HG02610 (cell line): ENCODE data around the gene CDC14C.
"Not testable (repeated sequence)": the region's sequence is repeated elsewhere in the genome, so short reads cannot be mapped to it uniquely, and the experiment has no call there.

ENCODE experiments used
- ATAC-seq: cut with Tn5 transposase; IDR thresholded peaks from one replicate; pipeline ENCODE4 v1.9.1; 2021; ENCODE audit warnings: mild to moderate bottlenecking, moderate library complexity; ENCODE audit not compliant: unreplicated experiment

CDC14C gene

DNA sequence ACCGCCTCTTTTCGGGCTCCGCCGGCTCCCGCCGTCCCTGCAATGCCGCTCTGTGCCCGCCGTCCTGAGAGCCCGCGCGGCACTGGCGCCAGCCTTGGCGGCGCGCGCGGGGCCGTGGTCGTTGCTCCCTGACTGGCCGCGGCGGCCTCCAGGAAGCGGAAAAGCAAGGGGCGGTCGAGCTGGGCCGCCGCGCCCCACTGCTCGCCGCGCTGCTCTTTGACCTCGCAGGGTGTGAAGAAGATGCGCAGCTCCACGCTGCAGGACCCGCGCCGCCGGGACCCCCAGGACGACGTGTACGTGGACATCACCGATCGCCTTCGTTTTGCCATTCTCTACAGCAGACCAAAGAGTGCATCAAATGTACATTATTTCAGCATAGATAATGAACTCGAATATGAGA is at the start of gene CDC14C:
Gene CDC14C, plus strand, starts transcription at position 115 of the 400 bp plus-strand sequence. Its CDS starts 126 bp downstream, at position 241.
- no peak for ATAC-seq

DNA sequence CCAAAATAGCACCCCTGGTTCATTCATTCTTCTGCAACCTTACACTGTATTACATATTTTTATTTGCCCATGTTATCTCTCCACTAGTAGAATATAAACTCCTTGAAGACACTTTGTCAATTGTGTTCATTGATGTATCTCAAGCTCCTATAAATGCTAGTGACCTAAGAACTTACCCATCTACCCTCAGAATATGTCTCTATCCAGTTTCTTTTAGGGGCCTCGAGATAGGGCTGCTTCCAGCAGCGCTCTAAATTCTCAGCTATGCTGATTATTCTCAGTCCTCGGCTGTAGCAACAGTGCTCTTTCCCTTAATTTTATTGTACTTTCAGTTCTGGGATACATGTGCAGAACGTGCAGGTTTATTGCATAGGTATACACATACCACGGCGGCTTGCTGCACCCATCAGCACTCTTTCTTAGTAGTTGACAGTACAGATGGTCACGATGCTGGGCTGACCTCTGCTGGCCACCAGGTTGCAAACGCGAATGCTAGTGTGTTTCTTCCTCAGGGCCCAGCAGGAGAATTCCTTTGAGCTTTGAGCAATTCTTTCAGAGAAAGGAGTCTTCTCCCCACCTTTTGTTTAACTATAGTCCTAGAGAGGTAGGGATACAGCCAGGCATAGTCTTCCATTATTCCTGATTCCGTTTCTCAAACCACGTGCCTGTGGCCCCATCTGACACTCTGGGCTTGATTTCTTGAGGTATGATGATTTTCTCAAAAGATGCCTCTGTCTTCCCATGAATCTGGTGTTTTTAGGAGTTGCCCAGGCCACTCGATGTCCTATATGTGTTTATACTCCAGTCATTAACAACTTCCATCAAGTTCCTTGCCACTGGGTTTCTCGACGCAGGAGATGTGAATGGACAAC is 49.1 kb upstream of the CDC14C start:
- no peak for ATAC-seq

DNA sequence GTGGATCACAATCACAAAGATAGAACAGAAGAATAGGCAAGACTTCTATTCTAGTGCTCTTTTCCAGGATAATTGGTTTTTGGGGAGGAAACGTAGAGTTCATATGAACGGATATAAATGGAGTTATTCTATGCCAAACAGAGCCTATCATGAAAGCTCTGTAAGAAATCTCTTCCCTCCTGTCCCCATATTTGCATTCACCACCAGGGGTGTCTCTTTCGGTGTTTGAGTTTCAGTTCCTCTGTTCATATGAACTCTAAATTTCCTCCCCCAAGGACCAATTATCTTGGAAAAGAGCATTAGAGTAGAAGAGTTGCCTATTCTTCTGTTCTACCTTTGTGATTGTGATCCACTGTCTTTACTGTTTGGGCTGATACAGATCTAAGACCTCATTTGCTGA is 48.3 kb upstream of the CDC14C start:
- ATAC-seq = no peak

DNA sequence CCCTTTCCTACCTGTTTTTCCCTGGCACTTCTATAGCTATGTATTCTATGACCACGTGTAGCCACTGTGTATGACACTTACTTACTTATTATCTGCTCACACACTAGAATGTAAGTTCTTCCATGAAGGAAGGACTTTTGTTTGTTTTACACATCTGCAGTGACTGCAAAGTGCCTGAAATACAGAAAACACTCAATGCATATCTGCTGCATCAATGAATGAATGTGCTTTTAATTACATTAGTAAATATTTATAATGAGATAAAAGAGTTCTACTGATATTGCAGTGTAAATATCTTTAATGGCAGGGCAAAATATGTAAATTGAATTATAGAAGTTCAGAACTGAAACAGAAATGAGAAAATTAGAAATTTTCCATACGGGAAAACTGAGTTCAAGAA is 43.5 kb upstream of the CDC14C start:
- no peak for ATAC-seq

DNA sequence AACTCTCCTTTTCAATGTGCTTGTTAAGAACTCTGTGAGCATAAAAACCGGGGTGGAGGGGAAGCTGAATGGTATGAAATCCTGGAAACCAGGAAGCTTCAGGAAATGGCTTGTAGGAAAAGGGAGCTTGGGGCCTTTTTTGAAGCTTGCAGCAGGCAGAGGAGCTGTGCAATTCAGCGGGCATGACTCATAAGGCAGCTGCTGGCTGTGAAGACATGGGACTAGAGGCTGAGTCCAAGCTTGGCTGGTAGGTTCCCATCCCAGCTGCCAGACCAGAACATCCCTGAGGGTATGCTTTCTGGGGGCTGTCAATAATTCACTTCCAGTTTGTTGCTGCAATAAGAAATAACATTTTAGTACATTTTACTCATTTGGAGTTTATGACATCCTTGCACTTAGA is 36.8 kb upstream of the CDC14C start:
- ATAC-seq = no peak

DNA sequence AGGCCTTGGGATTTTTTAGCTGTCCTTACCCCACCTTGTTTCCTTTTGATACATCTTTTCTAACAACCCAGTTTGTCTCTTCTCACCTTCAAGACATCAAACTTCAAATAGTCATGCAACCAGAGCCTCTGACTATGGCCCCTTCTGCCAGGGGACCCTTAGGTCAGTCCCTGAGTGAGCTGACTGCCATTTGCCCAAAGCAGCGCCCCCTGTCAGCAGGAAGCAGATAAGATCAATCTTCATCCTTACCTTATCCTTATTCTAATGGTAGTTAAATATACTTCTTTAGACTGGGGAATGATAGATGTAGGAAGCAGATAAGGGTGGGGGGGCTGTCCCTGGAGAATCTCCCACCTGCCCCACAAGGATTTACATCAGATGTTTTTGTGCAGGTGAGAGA is 29.8 kb upstream of the CDC14C start:
- ATAC-seq = no peak

DNA sequence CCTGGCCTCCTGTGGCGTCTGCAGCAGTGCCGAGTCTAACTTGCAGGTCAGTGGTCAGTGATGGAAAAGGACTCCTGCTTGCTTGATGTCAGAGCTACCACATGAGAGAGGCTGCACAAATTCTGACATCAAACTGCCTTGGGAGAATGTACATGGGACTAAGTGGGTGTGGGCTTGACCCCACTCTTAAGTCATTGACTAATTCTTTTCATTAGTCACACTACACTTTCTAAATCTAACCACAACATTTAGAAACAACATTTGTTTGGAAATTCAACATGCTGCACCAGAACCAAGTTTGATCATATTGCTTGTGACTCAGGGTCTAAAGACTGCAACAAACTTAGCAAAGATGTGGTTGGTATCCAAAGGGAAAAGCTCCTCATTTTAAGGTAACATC is 24.4 kb upstream of the CDC14C start:
- ATAC-seq = no peak

DNA sequence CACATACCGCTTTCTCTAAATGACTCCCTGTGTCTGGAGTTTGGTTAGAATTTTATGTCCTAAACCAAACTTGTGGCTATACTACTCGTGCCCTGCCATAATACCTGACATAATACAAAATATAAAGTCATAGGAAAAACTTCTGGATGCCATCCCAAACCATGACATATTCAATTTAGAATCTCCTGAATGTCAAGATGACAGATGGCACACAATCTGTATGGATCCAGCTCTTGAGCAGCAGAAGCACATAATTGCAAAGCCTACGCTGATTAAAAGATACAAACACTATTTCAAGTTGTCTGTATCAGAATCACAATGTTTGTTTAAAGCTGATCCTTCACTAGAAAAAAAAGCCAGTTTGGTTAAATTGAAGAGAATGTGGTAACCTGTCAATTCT is 22.4 kb upstream of the CDC14C start:
- ATAC-seq = no peak

DNA sequence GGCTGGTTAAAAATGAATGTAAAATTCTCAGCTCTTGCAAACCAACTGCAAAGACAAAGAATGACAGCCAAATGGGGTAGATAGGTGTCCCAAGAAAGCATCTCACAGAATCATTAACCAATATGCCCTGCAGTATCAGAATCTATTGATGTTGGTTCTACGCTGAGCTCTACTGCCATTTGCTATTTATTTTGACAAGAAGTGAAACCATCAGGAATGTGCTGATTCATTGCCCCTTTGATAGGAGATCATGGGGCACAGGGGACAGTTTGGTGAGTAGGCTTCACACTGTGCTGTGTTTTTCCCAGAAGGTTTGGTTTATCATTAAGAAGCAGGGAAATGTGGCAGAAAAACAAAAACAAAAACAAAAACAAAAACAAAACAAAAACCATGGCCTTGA is 19.4 kb upstream of the CDC14C start:
- no peak for ATAC-seq

DNA sequence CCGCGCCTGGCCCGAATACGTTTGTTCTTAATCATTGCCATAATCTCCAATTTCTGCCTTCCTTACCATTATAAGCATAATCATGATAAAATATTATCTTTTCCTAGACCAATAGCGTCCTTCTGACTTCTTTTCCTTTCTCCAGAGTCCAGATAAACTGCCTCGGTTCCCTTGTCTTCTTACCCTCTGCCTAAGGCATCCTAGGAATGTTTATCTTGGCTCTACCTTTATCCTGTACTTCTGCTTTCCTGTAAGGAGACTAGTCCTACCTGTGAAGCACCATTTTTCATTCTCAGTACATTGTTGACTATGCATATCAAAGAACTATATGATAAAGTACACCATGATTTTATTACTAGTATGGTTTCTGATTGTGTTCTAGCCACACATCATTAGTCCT is 18.7 kb upstream of the CDC14C start:
- ATAC-seq = not testable (repeated sequence)

DNA sequence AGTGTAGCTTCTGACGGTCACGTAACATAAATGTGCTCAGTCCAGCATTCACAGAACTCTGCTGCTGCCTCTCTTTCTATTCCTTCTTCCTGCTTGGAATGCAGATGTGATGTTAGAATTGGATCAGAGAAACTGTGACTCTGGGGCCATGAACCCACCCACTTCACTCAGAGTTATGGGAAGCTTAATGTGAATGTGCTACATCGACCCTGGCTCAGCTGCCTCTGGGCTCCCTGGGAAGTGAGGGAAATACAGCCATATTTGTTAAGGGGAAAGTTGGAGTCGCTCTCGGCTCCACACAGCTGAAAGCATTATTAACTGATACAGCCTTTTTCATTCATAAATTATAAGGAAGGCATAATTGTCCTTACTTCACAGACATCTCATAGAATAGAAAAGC is 14.5 kb upstream of the CDC14C start:
- ATAC-seq = not testable (repeated sequence)

DNA sequence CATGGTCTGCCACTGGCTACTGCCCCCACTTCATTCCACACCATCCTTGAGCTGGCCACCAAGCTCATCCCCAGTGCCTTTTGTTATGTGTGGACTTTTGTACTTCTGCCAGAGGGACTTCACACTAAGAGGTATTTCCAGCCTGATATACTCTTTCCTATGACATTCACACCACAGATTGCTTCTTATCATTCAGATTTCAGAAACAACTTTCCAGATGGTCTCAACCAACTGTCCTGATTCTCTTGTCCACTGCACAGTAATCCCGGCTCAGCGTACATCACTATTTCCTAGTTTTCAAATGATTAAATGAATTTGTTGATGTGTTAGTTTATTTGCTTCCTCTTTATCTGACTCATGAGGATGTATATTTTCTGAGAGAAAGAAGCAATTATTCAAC is 7.1 kb downstream of the CDC14C start:
- no peak for ATAC-seq

DNA sequence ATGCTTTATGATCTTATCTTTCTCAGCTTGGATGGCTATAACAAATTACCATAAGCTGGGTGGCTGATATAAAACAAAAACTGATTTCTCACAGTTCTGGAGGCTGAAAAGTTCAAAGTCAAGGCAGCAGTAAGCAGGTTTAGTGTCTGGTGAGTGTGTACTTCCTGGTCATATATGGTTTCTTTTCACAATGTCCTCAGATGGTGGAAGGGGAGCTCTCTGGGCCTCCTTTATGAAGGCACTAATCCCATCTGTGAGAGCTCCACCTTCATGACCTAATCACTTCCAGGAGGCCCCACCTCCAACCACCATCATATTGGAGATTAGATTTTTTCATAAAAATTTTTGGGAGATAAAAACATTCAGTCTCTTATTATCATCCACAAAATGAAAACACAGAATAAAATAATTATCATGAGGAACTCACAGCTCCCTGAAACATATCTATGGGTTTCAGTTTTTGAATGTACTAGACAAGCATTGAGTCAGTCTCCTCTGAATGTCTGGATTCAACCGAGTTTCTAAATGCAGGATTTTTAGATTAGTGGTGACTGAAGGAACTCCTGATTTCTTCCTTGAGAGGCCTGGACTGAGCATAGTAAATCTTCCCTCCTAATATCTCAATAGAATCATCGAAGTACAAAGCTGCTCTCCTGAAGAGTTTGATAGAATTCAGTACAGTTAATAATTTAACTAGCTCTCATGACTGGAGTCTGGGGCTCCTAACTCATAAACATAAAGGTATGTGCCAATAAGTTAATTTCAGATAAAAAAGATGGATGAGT is 8.0 kb downstream of the CDC14C start:
- ATAC-seq = no peak

DNA sequence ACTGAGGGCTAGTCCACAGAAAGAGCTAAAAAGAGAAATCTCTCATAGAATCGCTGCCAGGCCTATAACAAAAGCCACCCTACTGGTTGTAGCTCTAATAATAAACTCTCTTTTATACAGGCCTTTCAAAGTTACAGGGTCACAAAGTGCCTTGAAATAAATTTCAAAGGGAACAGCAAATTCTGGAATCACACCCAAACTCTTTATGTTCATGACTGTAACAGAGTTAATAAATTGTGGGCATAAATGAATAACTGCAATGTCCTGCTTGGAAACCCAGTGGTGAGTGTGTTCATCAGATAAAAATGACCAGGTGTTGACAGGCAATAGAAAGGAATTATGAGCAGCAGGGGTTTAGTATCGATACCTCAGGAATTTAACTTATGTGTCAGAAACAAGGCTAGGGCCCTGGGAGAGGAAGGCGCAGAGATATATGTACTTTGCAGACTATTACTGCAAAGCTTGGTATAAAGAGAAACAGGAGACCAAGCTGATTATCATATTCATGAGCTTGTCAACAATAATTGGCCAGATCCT is 9.3 kb downstream of the CDC14C start:
- no peak for ATAC-seq

DNA sequence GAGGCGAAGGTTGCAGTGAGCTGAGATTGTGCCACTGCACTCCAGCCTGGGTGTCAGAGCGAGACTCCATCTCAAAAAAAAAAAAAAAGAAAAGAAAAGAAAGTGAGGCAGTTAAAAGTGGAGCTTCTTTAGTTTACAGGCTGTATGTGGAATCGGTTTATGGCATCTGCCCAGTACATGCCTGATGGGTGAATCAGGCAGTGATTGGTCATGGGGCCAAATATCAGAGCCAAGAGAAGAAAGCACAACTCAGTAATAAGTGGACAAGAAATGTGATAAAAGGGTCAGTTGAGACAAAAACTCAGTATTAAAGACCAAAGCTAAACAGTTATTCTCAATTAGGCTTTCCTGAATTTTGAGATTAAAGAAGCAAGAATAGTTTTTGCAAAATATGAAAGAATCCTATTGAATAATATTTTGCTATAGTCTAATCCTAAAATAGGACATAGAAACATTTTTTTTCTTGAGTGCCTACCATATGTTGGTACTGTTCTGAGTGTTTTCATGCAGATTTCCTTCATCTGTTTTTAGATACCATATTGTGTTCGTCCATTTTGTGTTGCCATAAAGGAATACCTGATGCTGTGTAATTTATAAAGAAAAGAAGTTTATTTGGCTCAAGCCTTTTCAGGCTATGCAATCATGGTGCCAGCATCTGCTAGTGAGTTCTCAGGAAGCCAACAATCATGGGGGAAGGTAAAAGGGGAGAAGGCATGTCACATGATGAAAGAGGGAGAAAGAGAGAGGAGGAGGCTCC is 14.4 kb downstream of the CDC14C start:
- no peak for ATAC-seq

DNA sequence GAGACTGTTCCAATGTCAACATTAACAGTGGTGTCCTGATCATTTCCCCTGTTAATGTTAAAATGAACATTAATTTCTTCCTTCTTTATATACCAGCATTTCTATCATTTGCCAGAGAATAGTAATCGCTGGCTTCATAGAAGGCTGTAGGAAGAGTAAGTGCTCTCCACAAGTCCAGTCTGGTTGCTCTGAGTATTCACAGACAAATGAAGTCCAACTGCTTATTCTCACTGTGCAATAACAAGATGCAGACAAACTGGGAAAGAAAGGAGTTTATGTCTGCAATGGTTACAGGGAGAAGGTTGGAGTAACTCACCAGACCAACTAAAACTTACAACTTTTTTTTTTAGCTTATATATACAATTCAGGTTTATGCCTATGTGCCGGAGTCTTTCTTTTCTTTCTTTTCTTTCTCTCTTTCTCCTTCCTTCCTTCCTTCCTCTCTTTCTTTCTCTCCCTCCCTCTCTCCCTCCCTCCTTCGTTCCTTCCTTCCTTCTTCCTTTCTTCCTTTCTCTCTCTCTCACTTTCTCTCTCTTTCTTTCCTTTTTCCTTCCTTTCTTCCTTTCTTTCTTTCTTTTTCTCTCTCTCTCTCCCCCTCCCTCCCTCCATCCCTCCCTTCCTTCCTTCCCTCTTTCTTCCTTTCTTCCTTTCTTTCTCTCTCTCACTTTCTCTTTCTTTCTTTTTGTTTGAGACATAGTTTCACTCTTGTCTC is 19.1 kb downstream of the CDC14C start:
- no peak for ATAC-seq

DNA sequence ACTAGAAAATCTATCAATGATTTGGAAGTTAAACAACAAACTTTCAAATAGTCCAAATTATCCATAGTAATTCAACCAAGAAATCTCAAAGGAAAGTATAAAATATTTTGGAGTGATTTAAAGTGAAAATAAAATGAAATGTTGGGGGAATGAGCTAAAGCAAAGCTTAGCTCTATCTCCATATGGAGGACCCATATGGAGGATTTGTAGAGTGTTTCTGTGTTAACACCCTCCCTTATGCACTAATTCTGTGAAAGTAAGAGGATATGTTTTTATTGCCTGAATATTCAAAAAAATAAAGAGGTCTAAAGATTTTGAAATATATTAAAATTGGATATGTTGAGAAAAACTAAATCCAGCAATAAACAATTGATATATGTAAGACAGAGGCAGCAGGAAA is 31.6 kb downstream of the CDC14C start:
- no peak for ATAC-seq

DNA sequence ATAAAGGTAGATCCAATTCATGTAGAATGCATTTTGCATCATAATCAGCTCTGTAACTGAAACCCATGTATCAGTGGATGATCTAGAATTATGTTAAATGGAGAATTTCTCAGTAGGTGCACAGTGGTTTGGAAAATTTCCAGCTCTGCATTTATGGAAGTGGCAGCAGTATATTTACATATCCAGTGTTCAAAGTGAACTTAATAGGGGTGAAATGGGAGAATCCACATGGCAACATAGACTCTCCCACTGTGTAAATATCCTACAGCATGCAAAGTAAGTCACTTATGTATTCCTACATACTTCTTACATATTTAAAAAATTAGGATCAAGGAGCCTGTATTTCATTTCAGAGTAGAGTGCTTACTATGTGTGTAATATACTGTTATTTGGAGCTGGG is 35.3 kb downstream of the CDC14C start:
- no peak for ATAC-seq

DNA sequence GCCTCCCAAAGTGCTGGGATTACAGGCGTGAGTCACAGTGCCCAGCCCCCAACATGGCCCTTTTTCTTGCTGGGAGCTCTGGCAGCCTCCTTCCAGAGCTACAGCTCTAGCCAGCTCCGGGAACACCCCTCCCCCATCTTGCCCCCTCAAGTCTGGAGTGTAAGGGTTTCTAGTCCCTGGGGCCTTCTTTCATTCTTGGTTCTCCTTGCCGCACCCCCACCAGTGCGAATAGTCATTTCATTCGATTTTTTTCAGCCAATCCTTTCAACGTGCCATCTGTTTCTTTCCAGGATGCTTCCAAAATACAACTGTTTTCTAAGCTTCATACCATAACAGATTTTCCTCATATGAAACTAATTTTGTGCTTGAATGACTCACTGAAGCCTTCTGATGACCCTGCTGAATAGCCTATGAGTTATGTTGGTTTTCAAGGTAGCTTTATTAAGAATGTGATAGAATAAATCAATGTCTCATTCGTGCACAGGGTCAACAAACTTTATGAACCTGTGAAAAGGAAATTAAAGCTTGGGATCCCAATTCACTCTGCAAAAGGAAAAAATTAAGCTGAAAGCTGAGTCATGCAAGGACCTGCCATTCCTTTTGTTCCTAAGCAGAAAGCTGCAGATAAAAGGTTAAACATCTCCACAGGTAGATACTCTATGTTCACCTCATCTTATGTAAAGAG is 38.6 kb downstream of the CDC14C start:
- no peak for ATAC-seq

DNA sequence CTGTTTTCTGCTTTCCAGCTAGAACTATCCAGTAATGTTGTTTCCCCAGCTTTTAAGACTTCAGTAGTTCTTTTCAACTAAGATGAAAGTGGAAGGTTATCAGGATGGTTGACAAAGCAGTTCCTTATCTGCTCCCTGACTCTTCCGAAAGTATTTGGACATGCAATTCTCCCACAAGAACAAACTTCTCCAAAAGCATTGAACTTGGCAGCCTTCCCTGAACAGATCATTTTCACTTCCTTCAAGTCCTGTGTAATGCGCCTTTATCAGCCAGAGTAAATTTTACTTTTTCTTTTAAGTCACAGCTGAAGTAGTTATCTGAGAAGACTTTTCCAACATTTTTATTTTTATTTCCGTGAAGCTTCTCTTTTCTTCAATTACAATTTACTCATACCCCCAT is 39.7 kb downstream of the CDC14C start:
- no peak for ATAC-seq
